HepG2 (cell line): Measurements from ENCODE around the gene USP28. TPM values are rescaled to one million over a fixed set of nuclear protein-coding genes. Genes with fewer than 3 reads are reported as not detected.

Experiments used
- GATAD2A ChIP-seq: IDR thresholded peaks from 2 replicates; pipeline ENCODE4 v1.6.1; 2016
- IRF2 ChIP-seq: IDR thresholded peaks from 2 replicates; pipeline ENCODE4 v1.6.1; 2018; ENCODE audit warnings: missing genetic modification reagents, missing compliant biosample characterization
- JUND ChIP-seq: sonication (generic); formaldehyde crosslinking; IDR thresholded peaks from 2 replicates; pipeline ENCODE4 v1.8.0; 2022; ENCODE audit warnings: mild to moderate bottlenecking, missing genetic modification reagents
- KAT2B ChIP-seq: fragments of 150-350 bp; IDR thresholded peaks from 2 replicates; pipeline ENCODE4 v1.6.1; 2014; ENCODE audit warnings: low read depth, low read length, borderline replicate concordance
- MXI1 ChIP-seq: IDR thresholded peaks from 3 replicates; pipeline ENCODE4 v1.6.1; 2012; ENCODE audit warnings: low read depth, low read length, inconsistent platforms, borderline replicate concordance
- RNF2 ChIP-seq: fragments of 450-650 bp; conservative IDR thresholded peaks from 2 replicates; pipeline ENCODE4 v1.6.1; 2016; ENCODE audit warnings: low read depth
- ZBTB38 ChIP-seq: sonication (generic); formaldehyde crosslinking; IDR thresholded peaks from 2 replicates; pipeline ENCODE4 v1.5.1; 2020; ENCODE audit warnings: mild to moderate bottlenecking, missing genetic modification reagents
- ZFY ChIP-seq: sonication (generic); formaldehyde crosslinking; IDR thresholded peaks from 2 replicates; pipeline ENCODE4 v1.4.0; 2020; ENCODE audit warnings: missing genetic modification reagents
- ZMYM2 ChIP-seq: sonication (generic); formaldehyde crosslinking; IDR thresholded peaks from 2 replicates; pipeline ENCODE4 v1.8.0; 2022; ENCODE audit warnings: mild to moderate bottlenecking, missing genetic modification reagents
- ZNF235 ChIP-seq: sonication (generic); formaldehyde crosslinking; IDR thresholded peaks from 2 replicates; pipeline ENCODE4 v1.8.1; 2023; ENCODE audit warnings: mild to moderate bottlenecking, missing genetic modification reagents, borderline replicate concordance
- ZNF343 ChIP-seq: sonication (generic); formaldehyde crosslinking; IDR thresholded peaks from 2 replicates; pipeline ENCODE4 v1.4.0; 2020; ENCODE audit warnings: mild to moderate bottlenecking, missing genetic modification reagents
- ZNF598 ChIP-seq: sonication (generic); formaldehyde crosslinking; IDR thresholded peaks from 2 replicates; pipeline ENCODE4 v1.5.1; 2020; ENCODE audit warnings: mild to moderate bottlenecking, missing genetic modification reagents, borderline replicate concordance
- ZNF615 ChIP-seq: sonication (generic); formaldehyde crosslinking; IDR thresholded peaks from 2 replicates; pipeline ENCODE4 v1.5.0; 2020; ENCODE audit warnings: mild to moderate bottlenecking, missing genetic modification reagents, borderline replicate concordance
- ZNF777 ChIP-seq: sonication (generic); formaldehyde crosslinking; IDR thresholded peaks from 2 replicates; pipeline ENCODE4 v1.4.0; 2020; ENCODE audit warnings: missing genetic modification reagents
- polyA plus RNA-seq, 8 experiments: library from polyadenylated mRNA; depleted of rRNA in 3 of 8; stranded (reverse) in 7 of 8; unstranded in 1 of 8; fragments of >200 nt; fragmentation: Illumina TruSeq in 4 of 8; extraction: Trizol in 4 of 8; gene quantifications; 2 replicates each; pipeline versions ENCODE4 v1.2.1 to v1.2.3, GENCODE V29; 2011 to 2016; ENCODE audit warnings: low read depth in 4 of 8, missing spikeins in 1 of 8, mixed read lengths in 1 of 8; ENCODE audit not compliant: insufficient read depth in 1 of 8
- total RNA-seq, 5 experiments: library from RNA; depleted of rRNA; stranded (reverse); fragments of >200 nt; fragmentation: Illumina TruSeq; extraction: Trizol; gene quantifications; 2 replicates each; pipeline ENCODE4 v1.2.3, GENCODE V29; 2016; ENCODE audit warnings: low read depth in 1 of 5
- TF ChIP-seq, protein P1 (sequence below): sonication (generic); formaldehyde crosslinking; IDR thresholded peaks from 2 replicates; pipeline ENCODE4 v1.8.1; 2022; ENCODE audit warnings: mild to moderate bottlenecking, missing genetic modification reagents
- TF ChIP-seq, protein P2 (sequence below): sonication (generic); formaldehyde crosslinking; IDR thresholded peaks from 2 replicates; pipeline ENCODE4 v1.8.0; 2022; ENCODE audit warnings: missing genetic modification reagents, mild to moderate bottlenecking, moderate library complexity, borderline replicate concordance
- TF ChIP-seq, protein P3 (sequence below): sonication (generic); formaldehyde crosslinking; IDR thresholded peaks from 2 replicates; pipeline ENCODE4 v1.8.0; 2022; ENCODE audit warnings: mild to moderate bottlenecking, missing genetic modification reagents, moderate library complexity
- TF ChIP-seq, protein P4 (sequence below): sonication (generic); formaldehyde crosslinking; IDR thresholded peaks from 2 replicates; pipeline ENCODE4 v1.4.0; 2020; ENCODE audit warnings: missing genetic modification reagents, borderline replicate concordance
- TF ChIP-seq, protein P5 (sequence below): sonication (generic); formaldehyde crosslinking; IDR thresholded peaks from 2 replicates; pipeline ENCODE4 v1.4.0; 2020; ENCODE audit warnings: missing genetic modification reagents, borderline replicate concordance

The USP28 gene
- total and polyA plus RNA-seq, 2 of the 13 experiments (the other 11 are each of a cell fraction or from before 2014, with no cell fraction given): 29.6 to 34.3 TPM

DNA sequence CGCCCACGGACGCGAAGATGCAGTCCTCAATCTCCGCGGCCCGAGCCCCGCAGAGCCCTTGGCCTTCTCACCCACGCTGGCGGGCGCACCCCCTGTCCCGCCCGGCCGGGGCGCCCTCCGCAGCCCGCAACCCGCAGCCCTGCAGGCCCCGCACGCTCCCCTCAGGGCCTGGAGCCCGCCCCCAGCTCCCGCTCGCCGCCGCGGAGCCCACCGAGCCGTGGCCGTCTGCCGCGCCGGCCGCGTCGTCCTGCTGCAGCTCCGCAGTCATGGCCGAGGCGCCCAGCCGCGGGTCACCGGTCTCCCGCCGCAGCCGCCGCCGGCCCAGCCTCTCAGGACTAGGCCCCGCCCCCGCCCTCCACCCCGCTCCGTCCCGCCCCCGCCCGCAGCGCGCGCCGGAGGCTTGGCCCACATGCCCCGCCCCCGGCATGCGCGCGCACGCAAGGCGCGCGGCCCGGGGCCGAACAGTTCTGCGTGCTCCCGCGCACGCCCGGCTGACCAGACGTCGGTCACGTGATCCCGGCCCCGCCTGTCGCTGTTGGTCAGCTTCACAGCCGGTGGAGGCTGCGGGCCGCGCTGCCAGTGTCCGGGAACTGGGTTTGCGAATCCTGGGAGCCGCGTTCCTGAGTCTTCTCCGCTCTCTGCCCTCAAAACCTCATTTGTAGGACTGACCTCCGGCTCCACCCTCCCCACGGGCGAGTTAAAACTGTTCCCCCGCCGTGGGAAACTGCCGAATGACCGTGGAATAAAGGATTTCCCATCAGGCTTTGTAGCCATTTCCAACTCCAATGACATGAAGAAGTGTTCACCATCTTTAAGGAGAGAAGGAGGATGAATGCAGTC, at the start of gene USP28 (continued):
- TF ChIP-seq KAT2B (no peak), ZNF235 (CRISPR knock-in tag) (no peak), GATAD2A (CRISPR knock-in tag) (peak; percentile 23; the same call in 1 of the 2 replicates), RNF2 (no peak), ZNF598 (CRISPR knock-in tag) (no peak), IRF2 (CRISPR knock-in tag) (peak; percentile 77), ZFY (peak; percentile 90), ZNF777 (CRISPR knock-in tag) (peak; percentile 83), JUND (CRISPR knock-in tag) (no peak), ZNF615 (CRISPR knock-in tag) (no peak), ZMYM2 (CRISPR knock-in tag) (no peak), ZNF343 (peak; percentile 83; the same call in 1 of the 2 replicates), MXI1 (peak; percentile 61; the same call in 1 of the 3 replicates), ZBTB38 (CRISPR knock-in tag) (0 out of 2 replicates have a peak, but pooled peaks have one; percentile 22)
- TF ChIP-seq, protein P1, sequence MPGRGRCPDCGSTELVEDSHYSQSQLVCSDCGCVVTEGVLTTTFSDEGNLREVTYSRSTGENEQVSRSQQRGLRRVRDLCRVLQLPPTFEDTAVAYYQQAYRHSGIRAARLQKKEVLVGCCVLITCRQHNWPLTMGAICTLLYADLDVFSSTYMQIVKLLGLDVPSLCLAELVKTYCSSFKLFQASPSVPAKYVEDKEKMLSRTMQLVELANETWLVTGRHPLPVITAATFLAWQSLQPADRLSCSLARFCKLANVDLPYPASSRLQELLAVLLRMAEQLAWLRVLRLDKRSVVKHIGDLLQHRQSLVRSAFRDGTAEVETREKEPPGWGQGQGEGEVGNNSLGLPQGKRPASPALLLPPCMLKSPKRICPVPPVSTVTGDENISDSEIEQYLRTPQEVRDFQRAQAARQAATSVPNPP (CRISPR knock-in tag): 0 out of 2 replicates have a peak, but pooled peaks have one; percentile 5
- TF ChIP-seq, protein P2, sequence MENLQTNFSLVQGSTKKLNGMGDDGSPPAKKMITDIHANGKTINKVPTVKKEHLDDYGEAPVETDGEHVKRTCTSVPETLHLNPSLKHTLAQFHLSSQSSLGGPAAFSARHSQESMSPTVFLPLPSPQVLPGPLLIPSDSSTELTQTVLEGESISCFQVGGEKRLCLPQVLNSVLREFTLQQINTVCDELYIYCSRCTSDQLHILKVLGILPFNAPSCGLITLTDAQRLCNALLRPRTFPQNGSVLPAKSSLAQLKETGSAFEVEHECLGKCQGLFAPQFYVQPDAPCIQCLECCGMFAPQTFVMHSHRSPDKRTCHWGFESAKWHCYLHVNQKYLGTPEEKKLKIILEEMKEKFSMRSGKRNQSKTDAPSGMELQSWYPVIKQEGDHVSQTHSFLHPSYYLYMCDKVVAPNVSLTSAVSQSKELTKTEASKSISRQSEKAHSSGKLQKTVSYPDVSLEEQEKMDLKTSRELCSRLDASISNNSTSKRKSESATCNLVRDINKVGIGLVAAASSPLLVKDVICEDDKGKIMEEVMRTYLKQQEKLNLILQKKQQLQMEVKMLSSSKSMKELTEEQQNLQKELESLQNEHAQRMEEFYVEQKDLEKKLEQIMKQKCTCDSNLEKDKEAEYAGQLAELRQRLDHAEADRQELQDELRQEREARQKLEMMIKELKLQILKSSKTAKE (CRISPR knock-in tag): no peak
- TF ChIP-seq, protein P3, sequence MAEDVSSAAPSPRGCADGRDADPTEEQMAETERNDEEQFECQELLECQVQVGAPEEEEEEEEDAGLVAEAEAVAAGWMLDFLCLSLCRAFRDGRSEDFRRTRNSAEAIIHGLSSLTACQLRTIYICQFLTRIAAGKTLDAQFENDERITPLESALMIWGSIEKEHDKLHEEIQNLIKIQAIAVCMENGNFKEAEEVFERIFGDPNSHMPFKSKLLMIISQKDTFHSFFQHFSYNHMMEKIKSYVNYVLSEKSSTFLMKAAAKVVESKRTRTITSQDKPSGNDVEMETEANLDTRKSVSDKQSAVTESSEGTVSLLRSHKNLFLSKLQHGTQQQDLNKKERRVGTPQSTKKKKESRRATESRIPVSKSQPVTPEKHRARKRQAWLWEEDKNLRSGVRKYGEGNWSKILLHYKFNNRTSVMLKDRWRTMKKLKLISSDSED (CRISPR knock-in tag): no peak
- TF ChIP-seq, protein P4, sequence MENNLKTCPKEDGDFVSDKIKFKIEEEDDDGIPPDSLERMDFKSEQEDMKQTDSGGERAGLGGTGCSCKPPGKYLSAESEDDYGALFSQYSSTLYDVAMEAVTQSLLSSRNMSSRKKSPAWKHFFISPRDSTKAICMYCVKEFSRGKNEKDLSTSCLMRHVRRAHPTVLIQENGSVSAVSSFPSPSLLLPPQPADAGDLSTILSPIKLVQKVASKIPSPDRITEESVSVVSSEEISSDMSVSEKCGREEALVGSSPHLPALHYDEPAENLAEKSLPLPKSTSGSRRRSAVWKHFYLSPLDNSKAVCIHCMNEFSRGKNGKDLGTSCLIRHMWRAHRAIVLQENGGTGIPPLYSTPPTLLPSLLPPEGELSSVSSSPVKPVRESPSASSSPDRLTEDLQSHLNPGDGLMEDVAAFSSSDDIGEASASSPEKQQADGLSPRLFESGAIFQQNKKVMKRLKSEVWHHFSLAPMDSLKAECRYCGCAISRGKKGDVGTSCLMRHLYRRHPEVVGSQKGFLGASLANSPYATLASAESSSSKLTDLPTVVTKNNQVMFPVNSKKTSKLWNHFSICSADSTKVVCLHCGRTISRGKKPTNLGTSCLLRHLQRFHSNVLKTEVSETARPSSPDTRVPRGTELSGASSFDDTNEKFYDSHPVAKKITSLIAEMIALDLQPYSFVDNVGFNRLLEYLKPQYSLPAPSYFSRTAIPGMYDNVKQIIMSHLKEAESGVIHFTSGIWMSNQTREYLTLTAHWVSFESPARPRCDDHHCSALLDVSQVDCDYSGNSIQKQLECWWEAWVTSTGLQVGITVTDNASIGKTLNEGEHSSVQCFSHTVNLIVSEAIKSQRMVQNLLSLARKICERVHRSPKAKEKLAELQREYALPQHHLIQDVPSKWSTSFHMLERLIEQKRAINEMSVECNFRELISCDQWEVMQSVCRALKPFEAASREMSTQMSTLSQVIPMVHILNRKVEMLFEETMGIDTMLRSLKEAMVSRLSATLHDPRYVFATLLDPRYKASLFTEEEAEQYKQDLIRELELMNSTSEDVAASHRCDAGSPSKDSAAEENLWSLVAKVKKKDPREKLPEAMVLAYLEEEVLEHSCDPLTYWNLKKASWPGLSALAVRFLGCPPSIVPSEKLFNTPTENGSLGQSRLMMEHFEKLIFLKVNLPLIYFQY: no peak; the same call in 1 of the 2 replicates
- TF ChIP-seq, protein P5, sequence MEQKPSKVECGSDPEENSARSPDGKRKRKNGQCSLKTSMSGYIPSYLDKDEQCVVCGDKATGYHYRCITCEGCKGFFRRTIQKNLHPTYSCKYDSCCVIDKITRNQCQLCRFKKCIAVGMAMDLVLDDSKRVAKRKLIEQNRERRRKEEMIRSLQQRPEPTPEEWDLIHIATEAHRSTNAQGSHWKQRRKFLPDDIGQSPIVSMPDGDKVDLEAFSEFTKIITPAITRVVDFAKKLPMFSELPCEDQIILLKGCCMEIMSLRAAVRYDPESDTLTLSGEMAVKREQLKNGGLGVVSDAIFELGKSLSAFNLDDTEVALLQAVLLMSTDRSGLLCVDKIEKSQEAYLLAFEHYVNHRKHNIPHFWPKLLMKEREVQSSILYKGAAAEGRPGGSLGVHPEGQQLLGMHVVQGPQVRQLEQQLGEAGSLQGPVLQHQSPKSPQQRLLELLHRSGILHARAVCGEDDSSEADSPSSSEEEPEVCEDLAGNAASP (CRISPR knock-in tag): peak; percentile 53; the same call in 1 of the 2 replicates
